Stomach (tissue), 4 donors: Measurements from ENCODE around the gene PTPN3.
A peak's percentile ranks its signal among the peaks of the same experiment; 100 is the strongest.

Experiments
- CTCF ChIP-seq, 7 experiments: fragments of 450-650 bp in 4 of 7; fragments of 200-600 bp in 3 of 7; sonication (generic) in 3 of 7; IDR thresholded peaks; one replicate each; pipeline ENCODE4 v1.5.1; 2016 to 2019; ENCODE audit warnings: antibody characterized with exemption in 7 of 7, control low read depth in 2 of 7, mild to moderate bottlenecking in 1 of 7
- EP300 ChIP-seq: sonication (generic); formaldehyde crosslinking; IDR thresholded peaks from one replicate; pipeline ENCODE4 v1.6.1; 2017; ENCODE audit warnings: antibody characterized with exemption
- POLR2A ChIP-seq, 4 donors: fragments of 450-650 bp; IDR thresholded peaks; one replicate each; pipeline ENCODE4 v1.6.1; 2016; ENCODE audit warnings: antibody characterized with exemption in 4 of 4, control low read depth in 2 of 4, mild to moderate bottlenecking in 1 of 4, moderate library complexity in 1 of 4
- POLR2AphosphoS5 ChIP-seq, 3 donors: sonication (generic); formaldehyde crosslinking; IDR thresholded peaks; one replicate each; pipeline ENCODE4 v1.6.1; 2016; ENCODE audit warnings: antibody characterized with exemption in 3 of 3

- TF ChIP-seq CTCF (IDR thresholded peaks at IDR 0.05) (no peak), POLR2AphosphoS5 (IDR thresholded peaks at IDR 0.05) (peak in 2 of 3 donors; percentile 58 to 73), EP300 (no peak), POLR2A (IDR thresholded peaks at IDR 0.05) (no peak)
Observed at GRCh38 chr9:109507421-109507838, 9.3 kb upstream of the PTPN3 start.
